Head of caudate nucleus (tissue), 42 donors: ENCODE results near the gene ATAD2B.
"Not testable (repeated sequence)": the region's sequence is repeated elsewhere in the genome, so short reads cannot be mapped to it uniquely, and the experiment has no call there.

Source experiments
- DNase-seq, 42 donors: peaks; one replicate each; pipeline versions ENCODE4 v3.0.0 to v3.0.0-alpha.2; 2020 to 2021; ENCODE audit warnings: mixed read lengths in 7 of 42
- intact Hi-C: fragments of 100-400 bp; cut with DNase I; formaldehyde crosslinking; loops from one replicate; pipeline ENCODE4 v1.15.0; 2022

The ATAD2B gene

GRCh38 chr2:23809150-23809549, 117.8 kb downstream of the ATAD2B start:
- DNase-seq: no peak
- intact Hi-C loops: no loop called here

GRCh38 chr2:23806665-23807249, 120.2 kb downstream of the ATAD2B start:
- DNase-seq: no peak
- intact Hi-C loops: no loop called here

DNA sequence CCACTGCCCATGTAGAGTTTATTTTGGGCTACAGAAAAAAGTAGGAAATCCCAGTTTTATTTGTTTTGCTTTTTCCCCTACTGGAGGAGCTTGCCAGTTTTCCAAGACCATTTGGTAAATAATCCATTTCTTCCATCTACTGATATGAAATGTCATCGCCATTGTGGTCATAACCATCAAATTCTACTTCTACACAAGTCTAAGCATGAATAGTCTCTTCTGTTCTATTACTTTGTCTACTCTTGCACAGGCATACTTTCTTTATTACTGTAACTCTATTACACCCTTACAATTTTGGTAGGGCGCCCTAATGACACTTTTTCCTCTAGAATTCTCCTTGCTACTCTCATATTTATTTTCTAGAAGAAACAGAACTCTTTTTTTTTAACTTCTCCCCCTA, 120.7 kb downstream of the ATAD2B start:
- intact Hi-C loops: no loop called here
- no peak for DNase-seq

DNA sequence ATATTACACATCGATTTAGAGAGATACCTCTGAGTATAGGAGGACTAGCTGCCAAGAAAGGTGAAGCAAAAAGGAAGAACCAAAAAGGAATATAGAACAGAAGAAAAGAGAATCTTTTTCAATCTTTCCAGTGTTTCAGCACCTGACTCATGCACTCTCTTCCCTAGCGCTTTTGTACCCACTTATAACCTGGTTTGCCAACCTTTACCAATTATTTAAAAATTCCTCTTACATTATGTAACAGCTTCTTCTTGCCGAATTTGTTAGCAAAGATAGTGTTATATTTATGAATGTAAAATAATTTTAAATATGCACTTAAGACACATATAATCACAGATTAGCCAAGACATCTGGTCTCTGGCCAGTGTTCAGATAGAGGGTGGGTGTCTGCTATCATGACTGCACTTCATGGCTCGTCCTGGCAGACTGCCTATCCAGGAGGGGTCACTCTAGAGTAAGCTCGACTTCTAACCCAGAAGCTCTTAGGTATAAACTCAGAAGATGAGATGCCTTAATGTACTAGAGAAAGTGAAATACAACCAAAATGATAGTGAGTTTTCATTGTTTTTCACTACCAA, 122.9 kb downstream of the ATAD2B start:
- intact Hi-C loops: no loop called here
- peak in 30 of 42 donors; percentile 2 to 69 (median 40) for DNase-seq

DNA sequence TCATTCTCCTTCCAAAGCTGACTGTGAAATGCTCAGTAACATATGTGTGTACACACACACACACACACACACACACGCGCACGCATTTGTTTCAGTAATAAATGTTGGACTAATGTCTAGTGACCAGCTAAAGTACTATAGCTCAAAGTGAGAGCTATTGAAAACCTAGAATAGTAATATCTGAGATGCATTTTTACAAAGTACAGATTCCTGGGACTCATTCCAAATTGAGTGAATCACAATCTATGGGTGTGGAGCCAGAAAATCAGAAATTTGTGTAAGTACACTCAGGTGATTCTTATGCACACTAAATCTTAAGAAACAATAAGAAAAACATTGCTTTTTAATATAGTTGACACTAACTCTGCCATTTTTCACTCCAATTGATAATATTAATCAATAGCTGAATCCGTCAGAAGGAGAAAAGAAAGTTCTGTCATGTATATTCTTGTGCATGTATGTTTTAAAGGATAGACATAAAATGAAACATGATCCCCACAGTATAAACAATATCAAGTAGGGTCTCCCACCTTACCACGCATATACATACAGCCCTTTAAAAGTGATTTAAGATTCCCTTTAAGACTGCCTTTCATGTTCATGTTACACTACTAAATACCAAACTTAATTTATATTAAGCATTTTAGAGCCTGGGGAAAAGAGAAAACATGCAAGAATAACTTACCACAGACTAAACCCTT, 123.5 kb downstream of the ATAD2B start:
- DNase-seq: no peak
- intact Hi-C loops: no loop called here

- no peak for DNase-seq
- intact Hi-C loops: no loop called here
Measured at GRCh38 chr2:23801396-23801795, 125.5 kb downstream of the ATAD2B start.

DNA sequence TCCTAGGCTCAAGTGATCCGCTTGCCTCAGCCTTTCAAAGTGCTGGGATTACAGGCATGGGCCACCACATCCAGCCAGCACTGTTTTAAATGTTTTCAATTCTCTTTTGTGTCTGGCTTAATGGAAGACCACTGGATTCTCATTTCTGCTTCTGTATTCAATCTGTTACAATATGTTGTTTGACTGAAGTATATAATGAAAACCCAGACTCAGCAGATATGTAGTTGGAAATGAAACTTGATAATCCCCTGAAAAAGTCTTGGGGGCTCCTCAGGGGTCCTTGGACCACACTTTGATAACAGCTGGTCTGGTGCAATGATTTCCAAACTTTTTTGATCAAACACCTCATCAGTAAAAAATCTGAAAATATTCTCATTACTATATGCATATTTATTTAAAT, 132.7 kb downstream of the ATAD2B start:
- intact Hi-C loops: no loop called here
- DNase-seq: no peak

- intact Hi-C loops: no loop called here
- DNase-seq: no peak
Measured at GRCh38 chr2:23793476-23793875, 133.4 kb downstream of the ATAD2B start.

DNA sequence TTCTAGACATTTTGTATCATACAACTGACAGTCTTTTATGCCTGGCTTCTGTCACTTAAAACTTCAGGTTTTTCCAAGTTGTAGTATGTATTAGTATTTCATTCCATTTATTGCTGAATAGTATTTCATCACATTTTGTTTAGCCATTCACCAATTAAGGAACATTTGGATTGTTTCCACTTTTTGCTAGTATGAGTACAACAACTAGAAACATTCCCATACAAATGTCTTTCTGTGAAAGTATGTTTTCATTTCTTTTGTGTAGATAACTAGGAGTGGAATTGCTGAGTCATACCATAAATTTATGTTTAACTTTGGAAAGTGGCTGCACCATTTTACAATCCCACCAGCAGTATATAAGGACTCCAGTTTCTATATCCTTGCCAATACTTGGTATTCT, 135.9 kb downstream of the ATAD2B start:
- DNase-seq: no peak
- intact Hi-C loops: no loop called here

DNA sequence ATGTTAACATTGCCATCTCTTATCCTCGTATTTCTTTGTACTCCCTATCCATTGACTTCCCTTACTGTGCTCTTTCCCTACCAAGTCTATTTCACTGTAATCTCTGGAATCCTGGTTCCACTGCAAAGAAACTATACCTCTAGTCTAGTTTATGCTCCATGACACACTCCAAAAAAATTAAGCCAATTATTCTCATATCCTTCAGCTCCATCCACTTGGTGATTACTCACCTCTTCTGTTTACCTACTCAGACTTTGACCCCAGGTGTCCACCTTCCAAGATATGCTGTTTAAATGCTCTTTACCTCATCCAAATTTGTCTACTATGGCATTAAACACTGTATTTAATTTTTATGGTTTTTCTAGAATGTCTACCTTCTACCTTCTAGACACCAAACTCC, 137.9 kb downstream of the ATAD2B start:
- no peak for DNase-seq
- intact Hi-C loops: no loop called here

DNA sequence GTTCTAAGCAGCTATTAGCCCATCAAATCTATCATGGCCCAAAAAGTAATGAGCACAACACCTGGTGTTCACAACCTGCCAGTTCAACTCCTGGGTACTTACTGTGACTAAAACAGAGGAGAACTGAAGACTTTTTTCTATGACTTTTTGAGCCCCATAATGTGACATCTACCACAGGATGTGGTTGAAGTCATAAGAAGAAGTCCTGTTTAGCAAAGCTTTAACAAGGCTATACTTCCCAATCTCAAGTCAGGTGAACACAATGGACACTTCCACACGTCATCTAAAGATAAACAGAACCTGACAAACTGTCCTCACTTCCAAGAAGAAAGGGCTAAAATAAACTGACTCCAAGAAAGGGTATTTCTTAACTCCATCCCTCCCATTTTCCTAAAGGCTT, 138.8 kb downstream of the ATAD2B start:
- intact Hi-C loops: no loop called here
- no peak for DNase-seq

DNA sequence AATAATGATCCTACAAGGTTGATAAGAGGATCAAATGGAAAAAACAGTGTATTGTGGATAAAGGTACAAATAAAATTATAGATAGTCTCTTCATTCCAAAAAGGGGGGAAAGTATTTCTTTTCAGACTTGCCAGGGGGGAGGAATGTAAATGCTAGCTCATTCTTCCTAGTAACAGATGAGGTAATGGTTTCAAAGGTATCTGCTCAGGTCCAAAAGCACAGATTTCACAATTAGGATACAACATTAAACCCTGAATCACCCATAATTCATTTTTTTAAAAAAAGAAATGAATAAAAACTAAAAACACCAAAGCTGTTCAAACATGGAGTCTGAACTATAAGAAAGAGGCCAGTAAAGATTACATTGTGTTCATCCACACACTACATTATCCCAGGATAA, 142.0 kb downstream of the ATAD2B start:
- intact Hi-C loops: no loop called here
- no peak for DNase-seq

- intact Hi-C loops: no loop called here
- no peak for DNase-seq
Measured at GRCh38 chr2:23782646-23783045, 144.3 kb downstream of the ATAD2B start.

- intact Hi-C loops: no loop called here
- DNase-seq: no peak
Measured at GRCh38 chr2:23782126-23782525, 144.8 kb downstream of the ATAD2B start.

DNA sequence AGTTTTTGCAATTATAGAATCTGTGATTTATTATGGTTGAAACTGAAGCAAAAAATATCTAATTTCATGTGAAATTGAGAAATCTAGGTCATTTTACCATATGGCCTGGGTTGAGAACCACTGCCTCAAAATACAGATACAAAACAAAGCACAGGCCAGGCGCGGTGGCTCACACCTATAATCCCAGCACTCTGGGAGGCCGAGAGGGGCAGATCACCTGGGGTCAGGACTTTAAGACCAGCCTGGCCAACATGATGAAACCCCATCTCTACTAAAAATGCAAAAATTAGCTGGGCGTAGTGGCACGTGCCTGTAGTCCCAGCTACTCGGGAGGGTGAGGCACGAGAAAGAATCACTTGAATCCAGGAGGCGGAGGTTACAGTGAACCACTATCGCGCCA, 146.5 kb downstream of the ATAD2B start:
- DNase-seq, intact Hi-C loops: not testable (repeated sequence)

- intact Hi-C loops: no loop called here
Measured at GRCh38 chr2:23777826-23778225, 149.1 kb downstream of the ATAD2B start.

GRCh38 chr2:23776021-23776420, 150.9 kb downstream of the ATAD2B start:
- intact Hi-C loops: no loop called here
- DNase-seq: no peak

More at GRCh38 chr2:23777826-23778225, 149.1 kb downstream of the ATAD2B start:
- no peak for DNase-seq

- DNase-seq: no peak
- intact Hi-C loops: no loop called here
Measured at GRCh38 chr2:23772684-23773083, 154.2 kb downstream of the ATAD2B start.

DNA sequence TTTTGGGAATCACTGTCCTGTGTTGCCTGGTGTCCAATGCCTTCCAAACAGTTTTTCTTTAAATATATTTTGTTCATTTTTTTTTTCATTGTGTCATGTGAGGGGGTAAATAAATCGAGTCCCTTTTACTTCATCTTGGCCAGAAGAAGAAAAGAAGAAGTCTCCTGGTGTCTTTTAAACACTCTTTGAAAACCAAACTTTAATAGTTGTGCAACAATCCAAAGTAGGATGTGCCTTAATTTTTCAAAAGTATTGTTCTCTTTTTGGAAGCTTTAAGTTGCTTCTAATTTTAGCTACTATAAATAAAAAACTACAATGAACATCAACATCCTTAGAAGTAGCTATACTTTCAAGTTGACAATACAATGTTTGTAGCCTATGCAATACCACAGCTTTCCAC, 154.9 kb downstream of the ATAD2B start:
- no peak for DNase-seq
- intact Hi-C loops: no loop called here

DNA sequence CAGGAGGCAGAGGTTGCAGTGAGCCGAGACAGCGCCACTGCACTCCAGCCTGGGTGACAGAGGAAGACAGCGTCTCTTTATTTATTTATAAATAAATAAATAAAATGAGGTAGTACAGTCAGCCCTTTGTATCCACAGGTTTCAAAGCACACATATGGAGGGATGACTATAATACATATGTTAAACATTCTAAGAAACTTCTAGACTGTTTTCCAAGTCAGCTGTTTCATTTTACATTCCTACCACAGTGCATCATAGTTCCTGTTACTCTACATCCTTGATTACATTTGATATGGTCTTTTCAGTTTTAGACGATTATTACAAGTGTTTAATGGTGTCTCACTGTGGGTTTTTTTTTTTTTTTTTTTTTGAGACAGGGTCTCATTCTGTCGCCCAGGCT, 157.6 kb downstream of the ATAD2B start:
- intact Hi-C loops: no loop called here
- no peak for DNase-seq
